A549 (cell line): ENCODE measurements around the gene ADAMTSL3. TPM values are rescaled to one million over a fixed set of nuclear protein-coding genes. Genes with fewer than 3 reads are reported as not detected.

Source experiments
- ATAC-seq, 2 experiments: fragments of 200-7000 bp in 1 of 2; fragments of >200 bp in 1 of 2; cut with Nextera tagmentation in 1 of 2; cut with Tn5 transposase in 1 of 2; 3 replicates each; pipeline versions ENCODE4 v1.8.0 to v1.9.1; 2018 to 2020; ENCODE audit warnings: mild to moderate bottlenecking in 1 of 2, moderate library complexity in 1 of 2
- CTCF ChIA-PET: fragments of 300-600 bp; sonication (Branson Sonifier 250); formaldehyde crosslinking; extraction: SDS; loops from one replicate; lab custom pipeline; 2021; ENCODE audit warnings: antibody characterized with exemption, inconsistent platforms; lab: Yijun Ruan, JAX
- POLR2A ChIA-PET: fragments of 350-600 bp; formaldehyde crosslinking; extraction: SDS; loops from one replicate; lab custom pipeline; 2021; ENCODE audit warnings: antibody characterized with exemption, inconsistent platforms; lab: Yijun Ruan, JAX
- DNase-seq, 2 experiments: peaks; one replicate each; pipeline versions ENCODE4 v3.0.0 to v3.0.0-alpha.2; 2011 to 2016; ENCODE audit warnings: low read depth in 1 of 2, low spot score in 1 of 2
- FAIRE-seq: peaks from 2 replicates; lab custom pipeline; 2011; peaks lifted over from hg19 to GRCh38; lab: Jason Lieb, UNC
- H3K27ac ChIP-seq, 2 experiments: fragments of >200 bp; sonication (Bioruptor Twin); formaldehyde crosslinking; 3 replicates each; pipeline ENCODE4 v1.5.1; 2016 to 2017
- H3K4me1 ChIP-seq: fragments of >200 bp; sonication (Bioruptor Twin); formaldehyde crosslinking; 3 replicates; pipeline ENCODE4 v1.6.1; 2016
- H3K4me2 ChIP-seq: fragments of >200 bp; sonication (Bioruptor Twin); formaldehyde crosslinking; 3 replicates; pipeline ENCODE4 v1.6.1; 2016
- H3K4me3 ChIP-seq: fragments of >200 bp; sonication (Bioruptor Twin); formaldehyde crosslinking; 3 replicates; pipeline ENCODE4 v1.5.1; 2016
- H3K9me3 ChIP-seq: fragments of >200 bp; sonication (Bioruptor Twin); formaldehyde crosslinking; 3 replicates; pipeline ENCODE4 v1.6.1; 2016
- CBX2 ChIP-seq: fragments of 200-600 bp; sonication (generic); IDR thresholded peaks from 2 replicates; pipeline ENCODE4 v1.6.1; 2016; ENCODE audit warnings: low read depth, mild to moderate bottlenecking, borderline replicate concordance
- CBX8 ChIP-seq: fragments of 200-600 bp; sonication (generic); IDR thresholded peaks from 2 replicates; pipeline ENCODE4 v1.6.1; 2016
- CHD4 ChIP-seq: fragments of 200-600 bp; sonication (generic); IDR thresholded peaks from 2 replicates; pipeline ENCODE4 v1.6.1; 2016; ENCODE audit warnings: antibody characterized with exemption, mild to moderate bottlenecking, borderline replicate concordance
- EHF ChIP-seq: fragments of 250-450 bp; sonication (Bioruptor Pico); IDR thresholded peaks from 2 replicates; pipeline ENCODE4 v1.5.0; 2020; ENCODE audit warnings: mild to moderate bottlenecking
- EP300 ChIP-seq, 2 experiments: fragments of >200 bp; sonication (Bioruptor Twin); formaldehyde crosslinking; IDR thresholded peaks; 2 replicates in 1 of 2; 3 replicates in 1 of 2; pipeline ENCODE4 v1.6.1; 2016 to 2017
- FOXS1 ChIP-seq: fragments of 250-450 bp; sonication (Bioruptor Pico); IDR thresholded peaks from 2 replicates; pipeline ENCODE4 v1.5.0; 2020; ENCODE audit warnings: mild to moderate bottlenecking, moderate library complexity
- GATA3 ChIP-seq: IDR thresholded peaks from 2 replicates; pipeline ENCODE4 v1.6.1; 2012; ENCODE audit warnings: borderline replicate concordance
- HDAC2 ChIP-seq: fragments of 200-600 bp; sonication (generic); IDR thresholded peaks from 2 replicates; pipeline ENCODE4 v1.6.1; 2016
- KDM1A ChIP-seq: fragments of 200-600 bp; sonication (generic); IDR thresholded peaks from 2 replicates; pipeline ENCODE4 v1.6.1; 2016; ENCODE audit warnings: low read depth, mild to moderate bottlenecking
- MAFK ChIP-seq: fragments of 450-650 bp; IDR thresholded peaks from 2 replicates; pipeline ENCODE4 v1.6.1; 2014; ENCODE audit not compliant: partially characterized antibody
- MYC ChIP-seq: IDR thresholded peaks from 2 replicates; pipeline ENCODE4 v1.6.1; 2012; ENCODE audit warnings: mild to moderate bottlenecking, inconsistent platforms, low read length, improper control_type of control experiment, borderline replicate concordance
- NFE2L2 ChIP-seq: fragments of 150-350 bp; conservative IDR thresholded peaks from 2 replicates; pipeline ENCODE4 v1.6.1; 2014; ENCODE audit warnings: low read length
- NPAS2 ChIP-seq: fragments of 250-450 bp; sonication (Bioruptor Pico); IDR thresholded peaks from 2 replicates; pipeline ENCODE4 v1.8.0; 2022; ENCODE audit warnings: mild to moderate bottlenecking, moderate library complexity, borderline replicate concordance
- POLR2A ChIP-seq: IDR thresholded peaks from 2 replicates; pipeline ENCODE4 v1.6.1; 2012; ENCODE audit warnings: mild to moderate bottlenecking, low read length
- POLR2AphosphoS2 ChIP-seq: conservative IDR thresholded peaks from 2 replicates; pipeline ENCODE4 v1.6.1; 2012; ENCODE audit warnings: low read length, improper control_type of control experiment, inconsistent platforms
- RARB ChIP-seq: fragments of 250-450 bp; sonication (Bioruptor Pico); IDR thresholded peaks from 2 replicates; pipeline ENCODE4 v1.8.0; 2021; ENCODE audit warnings: mild to moderate bottlenecking, moderate library complexity
- RCOR1 ChIP-seq: fragments of 150-350 bp; IDR thresholded peaks from 2 replicates; pipeline ENCODE4 v1.6.1; 2014; ENCODE audit warnings: antibody characterized with exemption, low read length, low read depth
- RFX5 ChIP-seq: fragments of 450-650 bp; IDR thresholded peaks from 2 replicates; pipeline ENCODE4 v1.7.1; 2014; ENCODE audit warnings: antibody characterized with exemption, mild to moderate bottlenecking, moderate library complexity
- RNF2 ChIP-seq: fragments of 200-600 bp; sonication (generic); IDR thresholded peaks from 2 replicates; pipeline ENCODE4 v1.6.1; 2016; ENCODE audit warnings: low read depth, mild to moderate bottlenecking, antibody characterized with exemption, moderate library complexity, borderline replicate concordance
- SREBF2 ChIP-seq: fragments of 450-650 bp; IDR thresholded peaks from 2 replicates; pipeline ENCODE4 v1.6.1; 2014; ENCODE audit warnings: mild to moderate bottlenecking, moderate library complexity
- TFCP2L1 ChIP-seq: fragments of 250-450 bp; sonication (Bioruptor Pico); IDR thresholded peaks from 2 replicates; pipeline ENCODE4 v1.5.0; 2021; ENCODE audit warnings: mild to moderate bottlenecking
- ZC3H11A ChIP-seq: fragments of 450-650 bp; IDR thresholded peaks from 2 replicates; pipeline ENCODE4 v1.6.1; 2014; ENCODE audit warnings: antibody characterized with exemption, mild to moderate bottlenecking
- ZFP36 ChIP-seq: fragments of 450-650 bp; IDR thresholded peaks from 2 replicates; pipeline ENCODE4 v1.6.1; 2014; ENCODE audit warnings: borderline replicate concordance; ENCODE audit not compliant: partially characterized antibody
- ZNF302 ChIP-seq: fragments of 250-450 bp; sonication (Bioruptor Pico); IDR thresholded peaks from 2 replicates; pipeline ENCODE4 v1.9.0; 2021; ENCODE audit warnings: inconsistent platforms, mild to moderate bottlenecking, moderate library complexity
- WGBS: methylation state at CpG from one replicate; pipeline ENCODE4 v1.1.6; 2017; ENCODE audit errors: missing lambda C conversion rate; 5-methylcytosine and 5-hydroxymethylcytosine counted together
- polyA plus RNA-seq, 4 experiments: library from polyadenylated mRNA; depleted of rRNA in 3 of 4; stranded (reverse); fragments of >200 nt; fragmentation: RNase III in 1 of 4; extraction: RNeasy Plus Mini Kit Qiagen cat#74134 plus additional on column Dnase treatment in 1 of 4; gene quantifications; 2 replicates in 3 of 4; 3 replicates in 1 of 4; pipeline ENCODE4 v1.2.3, GENCODE V29; 2011 to 2017
- TF ChIP-seq, protein P1 (sequence below): fragments of >200 bp; sonication (Bioruptor Twin); formaldehyde crosslinking; IDR thresholded peaks from 2 replicates; pipeline ENCODE4 v1.6.1; 2016
- TF ChIP-seq, protein P2 (sequence below): fragments of >200 bp; sonication (Bioruptor Twin); formaldehyde crosslinking; IDR thresholded peaks from 3 replicates; pipeline ENCODE4 v1.6.1; 2016
- TF ChIP-seq, protein P3 (sequence below): IDR thresholded peaks from 2 replicates; pipeline ENCODE4 v1.6.1; 2012
- TF ChIP-seq, protein P4 (sequence below): fragments of 250-450 bp; sonication (Bioruptor Pico); IDR thresholded peaks from 2 replicates; pipeline ENCODE4 v1.5.0; 2021; ENCODE audit warnings: mild to moderate bottlenecking, moderate library complexity, borderline replicate concordance
- TF ChIP-seq, protein P5 (sequence below): IDR thresholded peaks from 2 replicates; pipeline ENCODE4 v1.6.1; 2012; ENCODE audit warnings: low read depth, borderline replicate concordance

The ADAMTSL3 gene
- polyA plus RNA-seq, 2 of the 4 experiments (the other 2 are of a cell fraction): 0.22 to 0.25 TPM

DNA sequence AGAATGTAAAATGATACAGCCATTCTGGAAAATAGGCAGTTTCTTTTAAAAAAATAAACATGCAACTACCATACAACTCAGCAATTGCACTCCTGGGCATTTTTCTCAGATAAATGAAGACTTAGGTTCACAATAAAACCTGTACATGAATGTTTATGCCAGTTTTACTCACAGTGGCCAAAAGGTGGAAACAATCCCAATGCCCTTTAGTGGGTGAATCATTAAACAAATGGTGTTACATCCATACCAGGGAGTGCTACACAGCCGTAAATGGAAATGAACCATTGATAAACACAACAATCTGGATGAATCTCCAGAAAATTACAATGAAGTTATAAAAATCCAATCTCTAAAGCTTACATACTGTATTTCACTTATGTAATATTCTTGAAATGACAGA, 140.3 kb downstream of the ADAMTSL3 start:
- no peak overlapping the region for H3K4me2 ChIP-seq

DNA sequence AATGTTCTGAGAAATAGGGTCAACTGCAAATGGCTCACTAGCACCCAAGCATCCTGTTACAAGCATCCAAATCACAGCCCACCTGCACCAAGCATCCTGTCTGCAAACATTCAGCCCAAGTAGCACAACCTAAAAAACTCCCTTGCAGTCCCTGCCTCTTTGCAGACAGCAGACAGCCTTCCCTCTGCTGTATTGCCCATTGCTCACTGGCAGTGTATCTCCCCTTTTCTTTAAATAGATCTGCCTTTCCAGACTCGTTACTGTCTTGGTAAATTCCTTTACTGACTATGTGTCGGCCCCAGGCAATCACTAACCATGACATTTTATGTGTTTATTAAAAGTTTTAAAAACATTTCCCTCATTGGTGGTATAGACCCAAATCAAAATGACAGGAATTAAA, 155.4 kb downstream of the ADAMTSL3 start:
- Histone ChIP-seq H3K4me2 (no peak overlapping the region), H3K4me1 (no peaks in the 10 kb centered on the region), H3K9me3 (peaks cover 7% of the 10 kb centered on the region; the same call in 2 of the 3 replicates), H3K4me3 (no peak overlapping the region)
- 3% methylated on average over 2 of the region's 2 CpGs for WGBS
- ATAC-seq: no peak
- TF ChIP-seq CBX2: no peak
- TF ChIP-seq, protein P1, sequence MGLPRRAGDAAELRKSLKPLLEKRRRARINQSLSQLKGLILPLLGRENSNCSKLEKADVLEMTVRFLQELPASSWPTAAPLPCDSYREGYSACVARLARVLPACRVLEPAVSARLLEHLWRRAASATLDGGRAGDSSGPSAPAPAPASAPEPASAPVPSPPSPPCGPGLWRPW: no peak
- TF ChIP-seq, all 56 proteins: peak for 0
- POLR2A ChIA-PET: no interaction called here
- DNase-seq (no peak), FAIRE-seq (no peak)
- no peak overlapping the region for H3K27ac ChIP-seq
- CTCF ChIA-PET: interaction anchor here (0.6 kb wide), 1 partner anchor 1041 kb away, joined by 3 read pairs; no protein-coding TSS in a partner anchor

More for the DNA sequence above, 140.3 kb downstream of the ADAMTSL3 start:
- ChIA-PET CTCF (no interaction called here), POLR2A (no interaction called here)
- H3K4me1 ChIP-seq: no peaks in the 10 kb centered on the region
- TF ChIP-seq GATA3 (no peak), CBX8 (no peak), ZFP36 (no peak), NPAS2 (CRISPR knock-in tag) (no peak), FOXS1 (CRISPR knock-in tag) (no peak), RNF2 (no peak), NFE2L2 (no peak), MAFK (no peak), EP300 (IDR thresholded peaks at IDR 0.05) (no peak), RCOR1 (no peak), RARB (CRISPR knock-in tag) (no peak), ZC3H11A (no peak), POLR2AphosphoS2 (no peak), CHD4 (no peak), ZNF302 (CRISPR knock-in tag) (no peak)
- TF ChIP-seq, protein P2, sequence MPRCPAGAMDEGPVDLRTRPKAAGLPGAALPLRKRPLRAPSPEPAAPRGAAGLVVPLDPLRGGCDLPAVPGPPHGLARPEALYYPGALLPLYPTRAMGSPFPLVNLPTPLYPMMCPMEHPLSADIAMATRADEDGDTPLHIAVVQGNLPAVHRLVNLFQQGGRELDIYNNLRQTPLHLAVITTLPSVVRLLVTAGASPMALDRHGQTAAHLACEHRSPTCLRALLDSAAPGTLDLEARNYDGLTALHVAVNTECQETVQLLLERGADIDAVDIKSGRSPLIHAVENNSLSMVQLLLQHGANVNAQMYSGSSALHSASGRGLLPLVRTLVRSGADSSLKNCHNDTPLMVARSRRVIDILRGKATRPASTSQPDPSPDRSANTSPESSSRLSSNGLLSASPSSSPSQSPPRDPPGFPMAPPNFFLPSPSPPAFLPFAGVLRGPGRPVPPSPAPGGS: no peak
- TF ChIP-seq, protein P3, sequence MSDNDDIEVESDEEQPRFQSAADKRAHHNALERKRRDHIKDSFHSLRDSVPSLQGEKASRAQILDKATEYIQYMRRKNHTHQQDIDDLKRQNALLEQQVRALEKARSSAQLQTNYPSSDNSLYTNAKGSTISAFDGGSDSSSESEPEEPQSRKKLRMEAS: no peak
- TF ChIP-seq, protein P4, sequence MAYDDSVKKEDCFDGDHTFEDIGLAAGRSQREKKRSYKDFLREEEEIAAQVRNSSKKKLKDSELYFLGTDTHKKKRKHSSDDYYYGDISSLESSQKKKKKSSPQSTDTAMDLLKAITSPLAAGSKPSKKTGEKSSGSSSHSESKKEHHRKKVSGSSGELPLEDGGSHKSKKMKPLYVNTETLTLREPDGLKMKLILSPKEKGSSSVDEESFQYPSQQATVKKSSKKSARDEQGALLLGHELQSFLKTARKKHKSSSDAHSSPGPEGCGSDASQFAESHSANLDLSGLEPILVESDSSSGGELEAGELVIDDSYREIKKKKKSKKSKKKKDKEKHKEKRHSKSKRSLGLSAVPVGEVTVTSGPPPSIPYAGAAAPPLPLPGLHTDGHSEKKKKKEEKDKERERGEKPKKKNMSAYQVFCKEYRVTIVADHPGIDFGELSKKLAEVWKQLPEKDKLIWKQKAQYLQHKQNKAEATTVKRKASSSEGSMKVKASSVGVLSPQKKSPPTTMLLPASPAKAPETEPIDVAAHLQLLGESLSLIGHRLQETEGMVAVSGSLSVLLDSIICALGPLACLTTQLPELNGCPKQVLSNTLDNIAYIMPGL (CRISPR knock-in tag): no peak
- H3K27ac ChIP-seq: no peak overlapping the region
- ATAC-seq: no peak
- 24% methylated on average over 1 of the region's 1 CpG for WGBS
- FAIRE-seq: no peak
- no peak for DNase-seq
- no peaks in the 10 kb centered on the region; the same call in 2 of the 3 replicates for H3K9me3 ChIP-seq
- H3K4me3 ChIP-seq: no peak overlapping the region

DNA sequence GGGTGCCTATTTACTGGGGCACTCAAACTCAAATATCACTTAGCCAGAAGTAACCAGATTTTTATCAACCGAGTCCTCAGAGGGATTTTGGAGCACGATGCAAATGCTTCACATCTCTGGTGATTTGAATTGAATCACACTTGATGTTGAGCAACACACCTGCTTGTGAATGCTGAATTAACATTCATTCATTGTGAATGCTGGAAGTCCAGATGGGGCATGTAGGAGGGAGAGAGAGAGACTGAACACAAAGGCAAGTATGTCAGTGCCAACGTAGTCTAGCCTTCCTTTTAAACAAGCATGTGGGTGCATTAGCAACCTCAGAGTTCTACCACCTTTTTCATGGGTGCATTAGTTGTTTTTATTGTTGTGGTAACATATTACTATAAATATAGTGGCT, 156.2 kb downstream of the ADAMTSL3 start:
- peaks cover 7% of the 10 kb centered on the region; the same call in 2 of the 3 replicates for H3K9me3 ChIP-seq
- DNase-seq: no peak
- no peak for TF ChIP-seq POLR2AphosphoS2
- TF ChIP-seq SREBF2: no peak
- TF ChIP-seq KDM1A: no peak
- no peak for TF ChIP-seq POLR2A
- no peak for TF ChIP-seq EHF (CRISPR knock-in tag)
- no peak for TF ChIP-seq RFX5
- no peak for TF ChIP-seq HDAC2
- TF ChIP-seq CBX2: no peak
- TF ChIP-seq, protein P2: no peak
- TF ChIP-seq, protein P5, sequence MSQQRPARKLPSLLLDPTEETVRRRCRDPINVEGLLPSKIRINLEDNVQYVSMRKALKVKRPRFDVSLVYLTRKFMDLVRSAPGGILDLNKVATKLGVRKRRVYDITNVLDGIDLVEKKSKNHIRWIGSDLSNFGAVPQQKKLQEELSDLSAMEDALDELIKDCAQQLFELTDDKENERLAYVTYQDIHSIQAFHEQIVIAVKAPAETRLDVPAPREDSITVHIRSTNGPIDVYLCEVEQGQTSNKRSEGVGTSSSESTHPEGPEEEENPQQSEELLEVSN: no peak
- no peak for TF ChIP-seq MYC
- no peak for TF ChIP-seq FOXS1 (CRISPR knock-in tag)
- TF ChIP-seq TFCP2L1: no peak
- TF ChIP-seq, all 56 proteins: peak for 0
- ChIA-PET POLR2A (no interaction called here), CTCF (interaction anchor here (0.7 kb wide), 1 partner anchor 248 kb away, joined by 3 read pairs; no protein-coding TSS in a partner anchor)
- FAIRE-seq (no peak), ATAC-seq (no peak)
- Histone ChIP-seq H3K4me3 (no peak overlapping the region), H3K4me2 (no peak overlapping the region), H3K4me1 (no peaks in the 10 kb centered on the region), H3K27ac (no peak overlapping the region)
- 6% methylated on average over 3 of the region's 3 CpGs for WGBS
